K562 treated with DMSO at 1 percent for 24 hours (cell line): Measurements from ENCODE around the gene LRRC37A. TPM values are rescaled to one million over a fixed set of nuclear protein-coding genes. Genes with fewer than 3 reads are reported as not detected.

Source experiments
- total RNA-seq: library from RNA; unstranded; fragments of 300-600 nt; gene quantifications from 2 replicates; pipeline ENCODE4 v1.2.3, GENCODE V29; 2022; ENCODE audit warnings: low read depth; ENCODE audit not compliant: insufficient read depth

Gene LRRC37A
- 0.87 and 0.88 TPM in 2 replicates for total RNA-seq

GRCh38 chr17:46294831-46295230 lies at the start of gene LRRC37A:
Gene LRRC37A, plus strand, starts transcription at chr17:46295131. Its CDS starts 3 bp downstream, at chr17:46295134.

GRCh38 chr17:46361755-46362154 lies 66.8 kb downstream of the LRRC37A start, which contains the start of gene ARL17B:
Gene ARL17B, minus strand, starts transcription at chr17:46361766. Its CDS starts 3,369 bp downstream, at chr17:46358397.

Other genes with a start within 250 kb of the LRRC37A start
- 20.3 and 22.5 TPM in 2 replicates for gene KANSL1, start 101.7 kb upstream of the LRRC37A start, total RNA-seq
- 1.5 and 1.6 TPM in 2 replicates for gene ARL17B, start 66.6 kb downstream of the LRRC37A start, total RNA-seq
- gene LRRC37A2, start 217.3 kb downstream of the LRRC37A start, total RNA-seq: 5.1 and 5.5 TPM in 2 replicates